Measurements from ENCODE around the gene SLC9A9. TPM values are rescaled to one million over a fixed set of nuclear protein-coding genes. Genes with fewer than 3 reads are reported as not detected.

Gene SLC9A9
- total and polyA plus RNA-seq, 9 of the 15 experiments (the other 6 are each of a cell fraction or from before 2014, with no cell fraction given) = 0.03 to 0.13 TPM; not detected in 7

GRCh38 chr3:143511174-143511879 is 336.9 kb downstream of the SLC9A9 start (continued):
- no peak for TF ChIP-seq NFIX (CRISPR knock-in tag; IDR thresholded peaks at IDR 0.05; ENCODE audit: low read depth)
- TF ChIP-seq C11orf30 (IDR thresholded peaks at IDR 0.05; ENCODE audit: low read depth) = no peak
- TF ChIP-seq MCM3 (IDR thresholded peaks at IDR 0.05) = no peak
- TF ChIP-seq E2F1 (CRISPR knock-in tag; IDR thresholded peaks at IDR 0.05) = no peak
- TF ChIP-seq HMG20A (CRISPR knock-in tag; conservative IDR thresholded peaks at IDR 0.05) = no peak
- no peak for TF ChIP-seq ZSCAN32 (CRISPR knock-in tag; IDR thresholded peaks at IDR 0.05)
- TF ChIP-seq ZNF224 (CRISPR knock-in tag; IDR thresholded peaks at IDR 0.05) = no peak

GRCh38 chr3:143510601-143511000 is 337.7 kb downstream of the SLC9A9 start:
- H3K9ac ChIP-seq (ENCODE audit: insufficient read depth in 1 of 2, low read depth in 2 of 2, low read length in 2 of 2) = no peak overlapping the region
- H3K36me3 ChIP-seq (ENCODE audit: control insufficient read depth, insufficient read depth, low read length) = no peaks in the 10 kb centered on the region
- H3K4me2 ChIP-seq (ENCODE audit: insufficient read depth, low read length) = no peak overlapping the region
- BruUV-seq (replicated peaks) = no TSS peak
- H3K79me2 ChIP-seq (ENCODE audit: control insufficient read depth, insufficient read depth, low read length) = no peaks in the 10 kb centered on the region
- H3K4me3 ChIP-seq = no peak overlapping the region
- POLR2A ChIA-PET = no interaction called here
- no peak overlapping the region for H3K27ac ChIP-seq (ENCODE audit: extremely low read depth, low read depth, low read length)
- H2AFZ ChIP-seq (ENCODE audit: low read depth, low read length) = no peak overlapping the region
- H4K20me1 ChIP-seq (replicated peaks; ENCODE audit: control insufficient read depth, insufficient read depth, low read length) = no peaks in the 10 kb centered on the region; the same call in 1 of the 2 replicates
- intact Hi-C loops (cut with micrococcal nuclease) (no loop called here), in situ Hi-C loops (cut with MboI) (no loop called here)
- no peaks in the 10 kb centered on the region for H3K27me3 ChIP-seq (ENCODE audit: control insufficient read depth in 2 of 2, insufficient read depth in 2 of 2, low read length in 2 of 2)
- no peak for FAIRE-seq
- no peak for ATAC-seq
- no peaks in the 10 kb centered on the region for H3K9me3 ChIP-seq (replicated peaks; ENCODE audit: control insufficient read depth, insufficient read depth, low read depth, low read length)
- H3K9me1 ChIP-seq (ENCODE audit: control insufficient read depth, insufficient read depth, low read length) = no peaks in the 10 kb centered on the region
- no peaks in the 10 kb centered on the region for H3K4me1 ChIP-seq (replicated peaks in 1 of 2; ENCODE audit: control insufficient read depth in 2 of 2, insufficient read depth in 2 of 2, low read length in 2 of 2)
- 27% methylated on average over 1 of the region's 1 CpG for WGBS (ENCODE audit: insufficient coverage, low coverage, missing lambda C conversion rate)
- CTCF ChIA-PET (ENCODE audit: low intra/inter-chr PET ratio) = no interaction called here
- DNase-seq (ENCODE audit: extremely low read depth in 1 of 4, low spot score in 3 of 4) = no peak
- TF ChIP-seq ZNF174 (CRISPR knock-in tag; IDR thresholded peaks at IDR 0.05) = no peak
- TF ChIP-seq EP400 (IDR thresholded peaks at IDR 0.05) = no peak
- TF ChIP-seq MAFG (tag; conservative IDR thresholded peaks at IDR 0.05) = no peak
- TF ChIP-seq POLR3A (IDR thresholded peaks at IDR 0.05; ENCODE audit: borderline replicate concordance, extremely low read depth, insufficient read depth, insufficient read length) = no peak
- no peak for TF ChIP-seq SP2 (IDR thresholded peaks at IDR 0.05; ENCODE audit: extremely low read depth, low read depth, low read length, poor library complexity, severe bottlenecking)
- TF ChIP-seq ZNF232 (CRISPR knock-in tag; IDR thresholded peaks at IDR 0.05) = no peak
- no peak for TF ChIP-seq RB1 (IDR thresholded peaks at IDR 0.05; ENCODE audit: low read depth)
- TF ChIP-seq ZNF436 (CRISPR knock-in tag; IDR thresholded peaks at IDR 0.05) = no peak
- no peak for TF ChIP-seq ZNF121 (CRISPR knock-in tag; conservative IDR thresholded peaks at IDR 0.05)
- no peak for TF ChIP-seq KAT8 (IDR thresholded peaks at IDR 0.05; ENCODE audit: low read depth)
- TF ChIP-seq FOSL1 (tag; conservative IDR thresholded peaks at IDR 0.05) = no peak
- no peak for TF ChIP-seq EWSR1 (IDR thresholded peaks at IDR 0.05; ENCODE audit: borderline replicate concordance, low read depth, partially characterized antibody)
- TF ChIP-seq NR3C1 (CRISPR knock-in tag; IDR thresholded peaks at IDR 0.05) = no peak
- TF ChIP-seq PYGO2 (tag; IDR thresholded peaks at IDR 0.05) = no peak
